Measurements from ENCODE around the gene FUT7.

Gene FUT7

GRCh38 chr9:136981588-136982231, 50.2 kb downstream of the FUT7 start:
- no peaks in the 10 kb centered on the region for H3K36me3 ChIP-seq (ENCODE audit: control insufficient read depth, insufficient read depth, low read length)
- no peaks in the 10 kb centered on the region for H3K79me2 ChIP-seq (ENCODE audit: control insufficient read depth, insufficient read depth, low read length)
- no peak overlapping the region for H2BK15ac ChIP-seq (replicated peaks; ENCODE audit: low read depth)
- no peak overlapping the region for H3K18ac ChIP-seq (ENCODE audit: low read length)
- no peak overlapping the region for H2BK120ac ChIP-seq (ENCODE audit: low read depth, low read length)
- no peak overlapping the region for H4K8ac ChIP-seq (ENCODE audit: low read depth, low read length)
- no peak overlapping the region for H4K5ac ChIP-seq (ENCODE audit: low read length)
- DNase-seq = no peak
- no peak overlapping the region for H2BK5ac ChIP-seq (ENCODE audit: low read length)
- H3K4me1 ChIP-seq (ENCODE audit: control insufficient read depth, low read depth, low read length) = no peaks in the 10 kb centered on the region
- no peak overlapping the region for H3K4me3 ChIP-seq (ENCODE audit: low read length)
- H3K23ac ChIP-seq (ENCODE audit: low read length) = no peak overlapping the region
- no peaks in the 10 kb centered on the region for H3K79me1 ChIP-seq (ENCODE audit: low read length)
- H3K27me3 ChIP-seq (ENCODE audit: insufficient read depth, low read length, poor library complexity) = peaks cover 8% of the 10 kb centered on the region
- H3K4ac ChIP-seq (ENCODE audit: low read depth, low read length) = no peak overlapping the region
- no peak overlapping the region for H3K9ac ChIP-seq (ENCODE audit: low read length)
- no peak overlapping the region for H2AK5ac ChIP-seq (ENCODE audit: low read length)
- WGBS (ENCODE audit: extremely low coverage, insufficient coverage, low lambda C conversion rate) = no CpG with 5 or more reads among the region's 17 CpGs
- no peak overlapping the region for H3K4me2 ChIP-seq (ENCODE audit: low read length)
- H3K56ac ChIP-seq (ENCODE audit: low read length) = no peak overlapping the region
- H3K27ac ChIP-seq (ENCODE audit: low read depth, low read length) = no peak overlapping the region

DNA sequence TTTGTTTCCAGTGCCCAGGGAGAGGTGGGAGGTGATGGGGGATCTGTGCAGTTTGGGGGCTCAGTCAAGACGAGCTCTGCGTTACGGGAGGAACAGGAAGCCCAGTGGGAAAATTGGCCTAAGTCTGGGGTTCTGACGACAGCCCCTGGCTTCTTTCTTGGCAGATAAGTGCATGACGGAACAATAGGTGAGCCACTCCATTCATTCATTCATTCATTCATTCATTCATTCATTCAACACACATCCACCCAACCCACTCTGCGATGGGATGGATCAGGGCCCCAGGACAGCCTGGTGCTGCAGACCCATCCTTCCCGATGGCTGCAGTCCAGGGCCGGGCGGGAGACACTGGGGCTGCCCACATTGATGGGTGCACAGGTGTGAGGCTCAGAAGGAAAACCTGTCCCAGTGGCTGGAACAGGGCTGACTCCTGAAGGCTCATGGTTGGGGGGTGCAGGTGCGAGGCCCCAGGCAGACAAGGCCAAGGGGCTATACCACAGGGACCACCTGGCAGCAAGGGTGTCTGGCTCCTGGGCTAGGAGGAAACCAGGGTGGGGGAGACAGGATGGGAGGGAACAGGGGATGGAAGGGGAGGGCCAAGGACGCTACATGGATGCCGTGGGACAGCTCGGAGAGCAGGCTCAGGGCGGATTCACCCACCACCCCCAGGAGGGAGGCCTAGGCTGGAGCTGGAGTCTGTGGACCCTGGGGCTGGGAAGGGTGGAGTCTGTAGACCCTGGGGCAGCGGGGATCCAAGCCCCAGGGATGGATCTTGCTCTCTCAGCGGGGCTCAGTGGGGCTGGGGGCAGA, 51.0 kb downstream of the FUT7 start:
- no peak overlapping the region for H3K23ac ChIP-seq (ENCODE audit: low read length)
- no peak overlapping the region for H3K4me3 ChIP-seq (ENCODE audit: low read length)
- H3K27me3 ChIP-seq (ENCODE audit: insufficient read depth, low read length, poor library complexity) = peaks cover 8% of the 10 kb centered on the region
- no peak for DNase-seq
- H3K56ac ChIP-seq (ENCODE audit: low read length) = no peak overlapping the region
- no peaks in the 10 kb centered on the region for H3K36me3 ChIP-seq (ENCODE audit: control insufficient read depth, insufficient read depth, low read length)
- no CpG with 5 or more reads among the region's 16 CpGs for WGBS (ENCODE audit: extremely low coverage, insufficient coverage, low lambda C conversion rate)
- no peak overlapping the region for H4K5ac ChIP-seq (ENCODE audit: low read length)
- no peak overlapping the region for H4K8ac ChIP-seq (ENCODE audit: low read depth, low read length)
- no peak overlapping the region for H3K9ac ChIP-seq (ENCODE audit: low read length)
- no peaks in the 10 kb centered on the region for H3K79me2 ChIP-seq (ENCODE audit: control insufficient read depth, insufficient read depth, low read length)
- H3K4me1 ChIP-seq (ENCODE audit: control insufficient read depth, low read depth, low read length) = no peaks in the 10 kb centered on the region
- H2BK15ac ChIP-seq (replicated peaks; ENCODE audit: low read depth) = no peak overlapping the region
- no peak overlapping the region for H3K4me2 ChIP-seq (ENCODE audit: low read length)
- no peak overlapping the region for H3K4ac ChIP-seq (ENCODE audit: low read depth, low read length)
- H3K27ac ChIP-seq (ENCODE audit: low read depth, low read length) = no peak overlapping the region
- no peak overlapping the region for H3K18ac ChIP-seq (ENCODE audit: low read length)
- H2BK5ac ChIP-seq (ENCODE audit: low read length) = no peak overlapping the region
- H3K79me1 ChIP-seq (ENCODE audit: low read length) = no peaks in the 10 kb centered on the region
- no peak overlapping the region for H2BK120ac ChIP-seq (ENCODE audit: low read depth, low read length)
- no peak overlapping the region for H2AK5ac ChIP-seq (ENCODE audit: low read length)

Data from mesendoderm (in vitro differentiated cells).